ENCODE results near the gene DAZL. TPM values are rescaled to one million over a fixed set of nuclear protein-coding genes. Genes with fewer than 3 reads are reported as not detected.

The DAZL gene
- total RNA-seq, 2 donors from 2014 or later = 21.5 TPM; not detected in 1

- no peaks in the 10 kb centered on the region for H3K9me3 ChIP-seq
- WGBS = 99% methylated on average over 4 of the region's 4 CpGs
- DNase-seq (ENCODE audit: low spot score) = no peak
- no peaks in the 10 kb centered on the region for H3K4me1 ChIP-seq (replicated peaks)
- TF ChIP-seq POLR2AphosphoS5 (IDR thresholded peaks at IDR 0.05) (no peak), CTCF (IDR thresholded peaks at IDR 0.05) (no peak), POLR2A (IDR thresholded peaks at IDR 0.05) (no peak)
- H3K27me3 ChIP-seq (replicated peaks; ENCODE audit: insufficient read depth) = no peaks in the 10 kb centered on the region
- H3K36me3 ChIP-seq = no peaks in the 10 kb centered on the region
- H3K27ac ChIP-seq = no peak overlapping the region
- intact Hi-C loops (cut with DNase I) = no loop called here
- no peak overlapping the region for H3K4me3 ChIP-seq
Measured at GRCh38 chr3:16616083-16616482, 10.9 kb upstream of the DAZL start.

GRCh38 chr3:16614033-16615031 is 9.1 kb upstream of the DAZL start:
- intact Hi-C loops (cut with DNase I) = no loop called here
- no peaks in the 10 kb centered on the region for H3K27me3 ChIP-seq (replicated peaks; ENCODE audit: insufficient read depth)
- 68% methylated on average over 6 of the region's 6 CpGs for WGBS

GRCh38 chr3:16609927-16610580 is 4.8 kb upstream of the DAZL start:
- TF ChIP-seq POLR2AphosphoS5 (IDR thresholded peaks at IDR 0.05) = peak; percentile 63
- TF ChIP-seq CTCF (IDR thresholded peaks at IDR 0.05) = no peak
- no peaks in the 10 kb centered on the region for H3K4me1 ChIP-seq (replicated peaks)
- intact Hi-C loops (cut with DNase I) = loop anchor here (10.0 kb wide), 1 partner anchor 805 kb away; no protein-coding TSS in a partner anchor
- no peak overlapping the region for H3K4me3 ChIP-seq
- no peaks in the 10 kb centered on the region for H3K9me3 ChIP-seq
- DNase-seq (ENCODE audit: low spot score) = peak; percentile 26
- WGBS = 16% methylated on average over 2 of the region's 2 CpGs
- H3K27ac ChIP-seq = no peak overlapping the region
- H3K27me3 ChIP-seq (replicated peaks; ENCODE audit: insufficient read depth) = no peaks in the 10 kb centered on the region
- no peaks in the 10 kb centered on the region for H3K36me3 ChIP-seq

More at GRCh38 chr3:16614033-16615031, 9.1 kb upstream of the DAZL start:
- Histone ChIP-seq H3K27ac (no peak overlapping the region), H3K4me3 (no peak overlapping the region), H3K9me3 (no peaks in the 10 kb centered on the region), H3K36me3 (no peaks in the 10 kb centered on the region), H3K4me1 (replicated peaks) (no peaks in the 10 kb centered on the region)
- DNase-seq (ENCODE audit: low spot score) = no peak
- no peak for TF ChIP-seq CTCF (IDR thresholded peaks at IDR 0.05)
- no peak for TF ChIP-seq POLR2AphosphoS5 (IDR thresholded peaks at IDR 0.05)
- no peak for TF ChIP-seq POLR2A (IDR thresholded peaks at IDR 0.05)

- H3K36me3 ChIP-seq = no peaks in the 10 kb centered on the region
Measured at GRCh38 chr3:16608816-16609215, 3.6 kb upstream of the DAZL start.

More at GRCh38 chr3:16608816-16609215, 3.6 kb upstream of the DAZL start:
- H3K9me3 ChIP-seq = no peaks in the 10 kb centered on the region
- DNase-seq (ENCODE audit: low spot score) = no peak
- no peaks in the 10 kb centered on the region for H3K27me3 ChIP-seq (replicated peaks; ENCODE audit: insufficient read depth)
- H3K4me1 ChIP-seq (replicated peaks) = no peaks in the 10 kb centered on the region
- WGBS = 83% methylated on average over 2 of the region's 2 CpGs
- intact Hi-C loops (cut with DNase I) = loop anchor here (10.0 kb wide), 1 partner anchor 806 kb away; no protein-coding TSS in a partner anchor
- H3K27ac ChIP-seq = no peak overlapping the region
- TF ChIP-seq POLR2A (IDR thresholded peaks at IDR 0.05) (no peak), POLR2AphosphoS5 (IDR thresholded peaks at IDR 0.05) (no peak), CTCF (IDR thresholded peaks at IDR 0.05) (no peak)
- no peak overlapping the region for H3K4me3 ChIP-seq
